HL-60 (cell line): ENCODE data around the gene ABCA4.

Experiments
- DNase-seq, 2 experiments: peaks; one replicate each; pipeline ENCODE4 v3.0.0-alpha.2; 2010 to 2020; ENCODE audit warnings: low read depth in 1 of 2, low spot score in 1 of 2
- H3K27ac ChIP-seq: fragments of 250-450 bp; sonication (Bioruptor Pico); replicated peaks from 2 replicates; pipeline ENCODE4 v1.5.1; 2020; ENCODE audit warnings: mild to moderate bottlenecking, moderate library complexity
- H3K27me3 ChIP-seq: fragments of 250-450 bp; sonication (Bioruptor Pico); 2 replicates; pipeline ENCODE4 v1.5.1; 2021; ENCODE audit warnings: mild to moderate bottlenecking, moderate library complexity; ENCODE audit not compliant: insufficient read depth, poor library complexity, severe bottlenecking
- H3K4me3 ChIP-seq: replicated peaks from 2 replicates; pipeline ENCODE4 v1.5.1; 2011; ENCODE audit warnings: mild to moderate bottlenecking, control low read depth, low read length; ENCODE audit not compliant: insufficient read depth
- GABPA ChIP-seq: IDR thresholded peaks from 2 replicates; pipeline ENCODE4 v1.6.1; 2012; ENCODE audit warnings: low read depth
- POLR2AphosphoS5 ChIP-seq: IDR thresholded peaks from 2 replicates; pipeline ENCODE4 v1.6.1; 2012; ENCODE audit warnings: low read depth
- SPI1 ChIP-seq: IDR thresholded peaks from 2 replicates; pipeline ENCODE4 v1.6.1; 2012; ENCODE audit warnings: low read depth, mild to moderate bottlenecking, borderline replicate concordance
- TF ChIP-seq, protein P1 (sequence below): IDR thresholded peaks from one replicate; pipeline ENCODE4 v1.5.1; 2011; ENCODE audit warnings: low read length, control low read depth, inconsistent platforms; ENCODE audit not compliant: insufficient read depth
- TF ChIP-seq, protein P2 (sequence below): IDR thresholded peaks from 2 replicates; pipeline ENCODE4 v1.6.1; 2012; ENCODE audit warnings: low read depth; ENCODE audit not compliant: insufficient replicate concordance

ABCA4 gene

DNA sequence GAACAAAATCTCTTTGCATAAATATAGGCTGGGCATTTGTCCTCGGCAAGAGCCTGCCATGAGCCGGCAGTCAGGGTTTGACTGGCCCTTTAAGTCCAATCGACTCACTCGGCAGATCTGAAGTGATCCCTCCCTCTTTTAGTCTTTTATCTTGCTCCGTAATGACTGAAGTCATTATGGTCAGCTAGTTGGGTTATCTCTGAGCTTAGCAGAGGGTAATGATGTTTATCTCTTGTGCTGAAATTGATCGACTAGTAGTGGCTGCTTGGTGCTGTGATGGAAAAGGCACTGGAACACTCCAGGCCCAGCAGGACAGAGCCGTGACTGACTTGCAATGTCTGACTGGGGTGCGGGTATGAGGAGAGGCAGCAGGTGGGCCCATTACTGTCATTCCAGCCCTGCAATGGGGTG, 468 bp upstream of the ABCA4 start:
- DNase-seq = no peak
- Histone ChIP-seq H3K4me3 (no peak overlapping the region), H3K27ac (no peak overlapping the region)

DNA sequence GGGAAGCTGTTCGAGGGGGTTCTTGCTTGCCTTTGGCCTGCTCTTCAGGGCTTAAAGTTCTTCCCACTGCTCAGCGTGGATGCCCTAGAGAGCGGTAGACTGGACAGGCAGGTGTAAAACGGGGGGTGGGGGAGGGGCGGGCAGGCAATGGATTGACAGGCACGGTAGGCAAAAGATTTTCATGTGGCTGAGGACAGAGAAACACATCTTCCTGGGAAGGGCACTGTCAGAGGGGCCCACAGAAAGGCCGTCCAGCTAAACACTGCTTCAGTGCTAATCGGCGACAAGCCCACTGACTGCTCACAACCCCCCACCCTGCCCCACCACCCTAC, 412 bp downstream of the ABCA4 start:
- TF ChIP-seq, protein P1, sequence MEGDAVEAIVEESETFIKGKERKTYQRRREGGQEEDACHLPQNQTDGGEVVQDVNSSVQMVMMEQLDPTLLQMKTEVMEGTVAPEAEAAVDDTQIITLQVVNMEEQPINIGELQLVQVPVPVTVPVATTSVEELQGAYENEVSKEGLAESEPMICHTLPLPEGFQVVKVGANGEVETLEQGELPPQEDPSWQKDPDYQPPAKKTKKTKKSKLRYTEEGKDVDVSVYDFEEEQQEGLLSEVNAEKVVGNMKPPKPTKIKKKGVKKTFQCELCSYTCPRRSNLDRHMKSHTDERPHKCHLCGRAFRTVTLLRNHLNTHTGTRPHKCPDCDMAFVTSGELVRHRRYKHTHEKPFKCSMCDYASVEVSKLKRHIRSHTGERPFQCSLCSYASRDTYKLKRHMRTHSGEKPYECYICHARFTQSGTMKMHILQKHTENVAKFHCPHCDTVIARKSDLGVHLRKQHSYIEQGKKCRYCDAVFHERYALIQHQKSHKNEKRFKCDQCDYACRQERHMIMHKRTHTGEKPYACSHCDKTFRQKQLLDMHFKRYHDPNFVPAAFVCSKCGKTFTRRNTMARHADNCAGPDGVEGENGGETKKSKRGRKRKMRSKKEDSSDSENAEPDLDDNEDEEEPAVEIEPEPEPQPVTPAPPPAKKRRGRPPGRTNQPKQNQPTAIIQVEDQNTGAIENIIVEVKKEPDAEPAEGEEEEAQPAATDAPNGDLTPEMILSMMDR = no peak
- TF ChIP-seq POLR2AphosphoS5 (no peak), SPI1 (no peak), GABPA (no peak)
- TF ChIP-seq, protein P2, sequence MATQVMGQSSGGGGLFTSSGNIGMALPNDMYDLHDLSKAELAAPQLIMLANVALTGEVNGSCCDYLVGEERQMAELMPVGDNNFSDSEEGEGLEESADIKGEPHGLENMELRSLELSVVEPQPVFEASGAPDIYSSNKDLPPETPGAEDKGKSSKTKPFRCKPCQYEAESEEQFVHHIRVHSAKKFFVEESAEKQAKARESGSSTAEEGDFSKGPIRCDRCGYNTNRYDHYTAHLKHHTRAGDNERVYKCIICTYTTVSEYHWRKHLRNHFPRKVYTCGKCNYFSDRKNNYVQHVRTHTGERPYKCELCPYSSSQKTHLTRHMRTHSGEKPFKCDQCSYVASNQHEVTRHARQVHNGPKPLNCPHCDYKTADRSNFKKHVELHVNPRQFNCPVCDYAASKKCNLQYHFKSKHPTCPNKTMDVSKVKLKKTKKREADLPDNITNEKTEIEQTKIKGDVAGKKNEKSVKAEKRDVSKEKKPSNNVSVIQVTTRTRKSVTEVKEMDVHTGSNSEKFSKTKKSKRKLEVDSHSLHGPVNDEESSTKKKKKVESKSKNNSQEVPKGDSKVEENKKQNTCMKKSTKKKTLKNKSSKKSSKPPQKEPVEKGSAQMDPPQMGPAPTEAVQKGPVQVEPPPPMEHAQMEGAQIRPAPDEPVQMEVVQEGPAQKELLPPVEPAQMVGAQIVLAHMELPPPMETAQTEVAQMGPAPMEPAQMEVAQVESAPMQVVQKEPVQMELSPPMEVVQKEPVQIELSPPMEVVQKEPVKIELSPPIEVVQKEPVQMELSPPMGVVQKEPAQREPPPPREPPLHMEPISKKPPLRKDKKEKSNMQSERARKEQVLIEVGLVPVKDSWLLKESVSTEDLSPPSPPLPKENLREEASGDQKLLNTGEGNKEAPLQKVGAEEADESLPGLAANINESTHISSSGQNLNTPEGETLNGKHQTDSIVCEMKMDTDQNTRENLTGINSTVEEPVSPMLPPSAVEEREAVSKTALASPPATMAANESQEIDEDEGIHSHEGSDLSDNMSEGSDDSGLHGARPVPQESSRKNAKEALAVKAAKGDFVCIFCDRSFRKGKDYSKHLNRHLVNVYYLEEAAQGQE = no peak
- Histone ChIP-seq H3K27me3 (peaks cover 4% of the 10 kb centered on the region), H3K4me3 (no peak overlapping the region), H3K27ac (no peak overlapping the region)
- DNase-seq = no peak

More for the DNA sequence above, 468 bp upstream of the ABCA4 start:
- H3K27me3 ChIP-seq = peaks cover 6% of the 10 kb centered on the region
- TF ChIP-seq SPI1 (no peak), GABPA (no peak), POLR2AphosphoS5 (no peak)
- TF ChIP-seq, protein P2 = no peak
- TF ChIP-seq, protein P1 = no peak

DNA sequence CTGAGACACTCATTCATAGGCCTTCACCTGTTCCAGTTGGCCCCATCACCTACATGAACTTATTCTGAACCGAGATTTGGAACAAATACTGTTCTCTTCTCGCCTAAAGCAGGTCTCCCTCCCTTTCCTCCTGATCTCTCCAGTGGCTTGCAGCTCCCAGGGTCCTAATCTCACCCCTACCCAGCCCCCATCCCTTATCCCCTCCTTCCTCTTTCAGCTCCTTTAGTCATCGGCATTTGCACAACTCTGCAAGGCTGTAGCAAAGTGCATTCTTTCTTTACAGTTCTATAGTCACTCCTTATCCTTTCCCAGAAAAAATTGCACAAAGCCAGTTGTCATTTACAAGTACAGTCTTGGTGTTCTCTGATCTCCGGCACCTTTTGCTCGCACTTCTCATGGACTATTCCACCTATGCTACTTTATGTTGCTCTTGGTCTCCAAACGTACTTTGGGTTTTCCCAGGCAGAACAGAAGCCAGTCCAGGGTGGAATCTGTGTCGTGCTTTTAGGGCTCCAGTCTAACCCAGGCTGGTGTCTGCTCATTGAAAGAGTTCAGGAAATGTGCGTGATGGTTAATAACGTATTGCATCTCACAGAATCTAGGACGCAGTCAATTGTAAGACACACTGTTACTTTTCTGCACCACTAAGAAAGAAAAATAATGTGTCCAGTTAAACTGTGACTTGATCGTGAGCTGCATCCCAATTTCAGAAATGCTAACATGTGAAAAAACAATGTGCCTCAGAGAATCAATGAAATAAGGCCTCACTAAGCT, 965 bp downstream of the ABCA4 start:
- DNase-seq = no peak
- Histone ChIP-seq H3K27ac (no peak overlapping the region), H3K4me3 (no peak overlapping the region), H3K27me3 (peaks cover 4% of the 10 kb centered on the region)
- TF ChIP-seq SPI1 = no peak

DNA sequence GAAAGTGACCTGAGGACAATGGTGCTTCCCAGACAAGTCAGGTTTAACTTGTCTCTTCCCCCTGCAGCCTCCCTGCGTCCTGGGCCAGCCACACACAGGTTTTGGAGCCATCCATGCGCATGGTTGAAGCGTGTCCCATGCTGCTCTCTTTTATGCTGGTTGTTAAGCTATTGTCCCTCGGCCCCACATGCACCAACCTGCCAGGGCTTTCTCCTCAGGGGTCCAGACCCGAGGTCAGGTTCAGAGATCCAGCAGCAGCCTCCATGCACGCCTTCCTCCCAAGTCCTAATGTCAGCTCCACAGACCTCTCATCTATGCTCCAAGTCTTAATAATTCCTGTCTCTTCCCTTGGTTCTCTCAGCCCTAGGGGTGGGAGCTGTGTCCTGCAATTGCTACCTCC, 1.6 kb downstream of the ABCA4 start:
- TF ChIP-seq, protein P2 = no peak
- TF ChIP-seq SPI1 (no peak), GABPA (no peak), POLR2AphosphoS5 (no peak)
- TF ChIP-seq, protein P1 = no peak
- Histone ChIP-seq H3K4me3 (no peak overlapping the region), H3K27me3 (peaks cover 4% of the 10 kb centered on the region), H3K27ac (no peak overlapping the region)
- DNase-seq = no peak
